Measurements from ENCODE around the gene ETV2.

ETV2 gene

GRCh38 chr19:35612224-35612558 is 29.4 kb upstream of the ETV2 start:
- Histone ChIP-seq H3K9me2 (replicated peaks; ENCODE audit: control insufficient read depth, low read length) (no peaks in the 10 kb centered on the region), H3K9me3 (ENCODE audit: control insufficient read depth, insufficient read depth, low read length) (peaks cover 4% of the 10 kb centered on the region; the same call in 1 of the 2 replicates), H3K79me2 (ENCODE audit: control insufficient read depth, low read length) (peaks cover 15% of the 10 kb centered on the region), H3F3A (ENCODE audit: control insufficient read depth, insufficient read depth) (no peaks in the 10 kb centered on the region), H3K4me1 (ENCODE audit: control insufficient read depth, low read length) (peaks cover 28% of the 10 kb centered on the region), H3K27ac (ENCODE audit: low read depth, low read length) (no peak overlapping the region), H3K27me3 (ENCODE audit: control insufficient read depth, low read length) (no peaks in the 10 kb centered on the region), H3K4me2 (ENCODE audit: low read length) (peak overlapping the region; percentile 76), H3K36me3 (ENCODE audit: control insufficient read depth, low read length) (peaks cover 21% of the 10 kb centered on the region), H3K4me3 (ENCODE audit: low read length) (peak overlapping the region; percentile 81), H4K20me1 (ENCODE audit: control insufficient read depth, insufficient read depth, low read depth, low read length) (no peaks in the 10 kb centered on the region)
- TF ChIP-seq CTCF (IDR thresholded peaks at IDR 0.05; ENCODE audit: low read depth, low read length, poor library complexity, severe bottlenecking) (no peak), EZH2phosphoT487 (IDR thresholded peaks at IDR 0.05; ENCODE audit: borderline replicate concordance, low read length) (no peak)

- Histone ChIP-seq H3K4me2 (ENCODE audit: low read length) (peak within 1 kb of the TSS; percentile 76), H3K9me3 (ENCODE audit: control insufficient read depth, insufficient read depth, low read length) (no peaks in the 10 kb centered on the region), H3K4me1 (ENCODE audit: control insufficient read depth, low read length) (peaks cover 28% of the 10 kb centered on the region), H4K20me1 (ENCODE audit: control insufficient read depth, insufficient read depth, low read depth, low read length) (no peaks in the 10 kb centered on the region), H3F3A (ENCODE audit: control insufficient read depth, insufficient read depth) (no peaks in the 10 kb centered on the region), H3K27me3 (ENCODE audit: control insufficient read depth, low read length) (no peaks in the 10 kb centered on the region), H3K79me2 (ENCODE audit: control insufficient read depth, low read length) (peaks cover 15% of the 10 kb centered on the region), H3K4me3 (ENCODE audit: low read length) (peak within 1 kb of the TSS; percentile 81), H3K9me2 (replicated peaks; ENCODE audit: control insufficient read depth, low read length) (no peaks in the 10 kb centered on the region), H3K27ac (ENCODE audit: low read depth, low read length) (peak within 1 kb of the TSS; percentile 25; the same call in 1 of the 2 replicates), H3K36me3 (ENCODE audit: control insufficient read depth, low read length) (peaks cover 27% of the 10 kb centered on the region)
- TF ChIP-seq CTCF (IDR thresholded peaks at IDR 0.05; ENCODE audit: low read depth, low read length, poor library complexity, severe bottlenecking) (no peak), EZH2phosphoT487 (IDR thresholded peaks at IDR 0.05; ENCODE audit: borderline replicate concordance, low read length) (no peak)
Measured at GRCh38 chr19:35612559-35613321, 28.8 kb upstream of the ETV2 start, which contains the start of gene HAUS5. HAUS5 (plus strand) TSS chr19:35612735; CDS start chr19:35612795, 60 bp downstream.

- H3K4me2 ChIP-seq (ENCODE audit: low read length), result peak overlapping the region; percentile 76
- no peak overlapping the region for H3K27ac ChIP-seq (ENCODE audit: low read depth, low read length)
- H3K27me3 ChIP-seq (ENCODE audit: control insufficient read depth, low read length), result no peaks in the 10 kb centered on the region
- no peaks in the 10 kb centered on the region for H3K9me3 ChIP-seq (ENCODE audit: control insufficient read depth, insufficient read depth, low read length)
- H3K4me3 ChIP-seq (ENCODE audit: low read length), result peak overlapping the region; percentile 81
- H3K79me2 ChIP-seq (ENCODE audit: control insufficient read depth, low read length), result peaks cover 15% of the 10 kb centered on the region
- peaks cover 25% of the 10 kb centered on the region for H3K4me1 ChIP-seq (ENCODE audit: control insufficient read depth, low read length)
- no peaks in the 10 kb centered on the region for H3K9me2 ChIP-seq (replicated peaks; ENCODE audit: control insufficient read depth, low read length)
- TF ChIP-seq CTCF (IDR thresholded peaks at IDR 0.05; ENCODE audit: low read depth, low read length, poor library complexity, severe bottlenecking), result no peak
- H3K36me3 ChIP-seq (ENCODE audit: control insufficient read depth, low read length), result peaks cover 32% of the 10 kb centered on the region
- H4K20me1 ChIP-seq (ENCODE audit: control insufficient read depth, insufficient read depth, low read depth, low read length), result no peaks in the 10 kb centered on the region
- H3F3A ChIP-seq (ENCODE audit: control insufficient read depth, insufficient read depth), result no peaks in the 10 kb centered on the region
Measured at GRCh38 chr19:35613574-35613973, 28.0 kb upstream of the ETV2 start.
